Panc1 (cell line): ENCODE results near the gene STUB1.

Experiments used
- POLR2AphosphoS5 ChIP-seq: IDR thresholded peaks from 2 replicates; pipeline ENCODE4 v1.6.1; 2012; ENCODE audit warnings: mild to moderate bottlenecking, low read depth, low read length, moderate library complexity
- SIN3A ChIP-seq: IDR thresholded peaks from 2 replicates; pipeline ENCODE4 v1.6.1; 2012; ENCODE audit warnings: low read depth, mild to moderate bottlenecking, low read length, moderate library complexity, borderline replicate concordance; ENCODE audit not compliant: insufficient read depth
- TCF7L2 ChIP-seq: IDR thresholded peaks from 2 replicates; pipeline ENCODE4 v1.6.1; 2011; ENCODE audit warnings: mild to moderate bottlenecking, low read depth, low read length, inconsistent platforms
- TF ChIP-seq, protein P1 (sequence below): fragments of 450-650 bp; IDR thresholded peaks from 2 replicates; pipeline ENCODE4 v1.5.1; 2017; ENCODE audit warnings: mild to moderate bottlenecking
- TF ChIP-seq, protein P2 (sequence below), 2 experiments: IDR thresholded peaks; 2 replicates each; pipeline ENCODE4 v1.6.1; 2011 to 2012; ENCODE audit warnings: low read depth in 2 of 2, control low read depth in 1 of 2, low read length in 1 of 2, mild to moderate bottlenecking in 1 of 2, moderate library complexity in 1 of 2; ENCODE audit not compliant: insufficient read depth in 1 of 2

- TF ChIP-seq POLR2AphosphoS5 = no peak
- TF ChIP-seq, protein P1, sequence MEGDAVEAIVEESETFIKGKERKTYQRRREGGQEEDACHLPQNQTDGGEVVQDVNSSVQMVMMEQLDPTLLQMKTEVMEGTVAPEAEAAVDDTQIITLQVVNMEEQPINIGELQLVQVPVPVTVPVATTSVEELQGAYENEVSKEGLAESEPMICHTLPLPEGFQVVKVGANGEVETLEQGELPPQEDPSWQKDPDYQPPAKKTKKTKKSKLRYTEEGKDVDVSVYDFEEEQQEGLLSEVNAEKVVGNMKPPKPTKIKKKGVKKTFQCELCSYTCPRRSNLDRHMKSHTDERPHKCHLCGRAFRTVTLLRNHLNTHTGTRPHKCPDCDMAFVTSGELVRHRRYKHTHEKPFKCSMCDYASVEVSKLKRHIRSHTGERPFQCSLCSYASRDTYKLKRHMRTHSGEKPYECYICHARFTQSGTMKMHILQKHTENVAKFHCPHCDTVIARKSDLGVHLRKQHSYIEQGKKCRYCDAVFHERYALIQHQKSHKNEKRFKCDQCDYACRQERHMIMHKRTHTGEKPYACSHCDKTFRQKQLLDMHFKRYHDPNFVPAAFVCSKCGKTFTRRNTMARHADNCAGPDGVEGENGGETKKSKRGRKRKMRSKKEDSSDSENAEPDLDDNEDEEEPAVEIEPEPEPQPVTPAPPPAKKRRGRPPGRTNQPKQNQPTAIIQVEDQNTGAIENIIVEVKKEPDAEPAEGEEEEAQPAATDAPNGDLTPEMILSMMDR = no peak
- TF ChIP-seq, protein P2, sequence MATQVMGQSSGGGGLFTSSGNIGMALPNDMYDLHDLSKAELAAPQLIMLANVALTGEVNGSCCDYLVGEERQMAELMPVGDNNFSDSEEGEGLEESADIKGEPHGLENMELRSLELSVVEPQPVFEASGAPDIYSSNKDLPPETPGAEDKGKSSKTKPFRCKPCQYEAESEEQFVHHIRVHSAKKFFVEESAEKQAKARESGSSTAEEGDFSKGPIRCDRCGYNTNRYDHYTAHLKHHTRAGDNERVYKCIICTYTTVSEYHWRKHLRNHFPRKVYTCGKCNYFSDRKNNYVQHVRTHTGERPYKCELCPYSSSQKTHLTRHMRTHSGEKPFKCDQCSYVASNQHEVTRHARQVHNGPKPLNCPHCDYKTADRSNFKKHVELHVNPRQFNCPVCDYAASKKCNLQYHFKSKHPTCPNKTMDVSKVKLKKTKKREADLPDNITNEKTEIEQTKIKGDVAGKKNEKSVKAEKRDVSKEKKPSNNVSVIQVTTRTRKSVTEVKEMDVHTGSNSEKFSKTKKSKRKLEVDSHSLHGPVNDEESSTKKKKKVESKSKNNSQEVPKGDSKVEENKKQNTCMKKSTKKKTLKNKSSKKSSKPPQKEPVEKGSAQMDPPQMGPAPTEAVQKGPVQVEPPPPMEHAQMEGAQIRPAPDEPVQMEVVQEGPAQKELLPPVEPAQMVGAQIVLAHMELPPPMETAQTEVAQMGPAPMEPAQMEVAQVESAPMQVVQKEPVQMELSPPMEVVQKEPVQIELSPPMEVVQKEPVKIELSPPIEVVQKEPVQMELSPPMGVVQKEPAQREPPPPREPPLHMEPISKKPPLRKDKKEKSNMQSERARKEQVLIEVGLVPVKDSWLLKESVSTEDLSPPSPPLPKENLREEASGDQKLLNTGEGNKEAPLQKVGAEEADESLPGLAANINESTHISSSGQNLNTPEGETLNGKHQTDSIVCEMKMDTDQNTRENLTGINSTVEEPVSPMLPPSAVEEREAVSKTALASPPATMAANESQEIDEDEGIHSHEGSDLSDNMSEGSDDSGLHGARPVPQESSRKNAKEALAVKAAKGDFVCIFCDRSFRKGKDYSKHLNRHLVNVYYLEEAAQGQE (IDR thresholded peaks at IDR 0.05; ENCODE audit: insufficient read depth in 1 of 2, low read depth in 2 of 2, low read length in 1 of 2) = no peak
- TF ChIP-seq TCF7L2 = no peak
- no peak for TF ChIP-seq SIN3A
These were observed 52.1 kb downstream of the STUB1 start for GRCh38 chr16:732332-732731.
